Activated naive CD8-positive, alpha-beta T cell treated with anti-CD3 and anti-CD28 coated beads, Interleukin-2, amount 10 ng/mL, durations not matched to agents 7 days and 5 days (primary cell): ENCODE measurements around the gene MT3. TPM values are rescaled to one million over a fixed set of nuclear protein-coding genes. Genes with fewer than 3 reads are reported as not detected.

Source experiments
- total RNA-seq, 2 experiments: library from RNA; stranded (reverse); gene quantifications; one replicate each; pipeline ENCODE4 v1.2.3, GENCODE V29; 2021

MT3 gene
- total RNA-seq, 2 experiments from 2014 or later = 15.5 to 16.3 TPM

Other genes with a start within 250 kb of the MT3 start
- gene AMFR, start 164.0 kb upstream of the MT3 start, total RNA-seq = 10 to 100 TPM; 50.0 to 55.5 TPM
- gene NUDT21, start 138.2 kb upstream of the MT3 start, total RNA-seq = 100 to 1,000 TPM; 200 to 204 TPM
- 10 to 100 TPM; 39.3 to 39.6 TPM for gene OGFOD1, start 138.0 kb upstream of the MT3 start, total RNA-seq
- 10 to 100 TPM; 38.2 to 41.5 TPM for gene BBS2, start 69.5 kb upstream of the MT3 start, total RNA-seq
- gene MT4, start 24.5 kb upstream of the MT3 start, total RNA-seq = not detected
- 100 to 1,000 TPM; 115 to 135 TPM for gene MT2A, start 19.1 kb downstream of the MT3 start, total RNA-seq
- 10 to 100 TPM; 32.6 to 36.4 TPM for gene MT1E, start 36.3 kb downstream of the MT3 start, total RNA-seq
- not detected for gene MT1M, start 43.1 kb downstream of the MT3 start, total RNA-seq
- gene MT1A, start 49.1 kb downstream of the MT3 start, total RNA-seq = not detected
- not detected for gene MT1B, start 62.4 kb downstream of the MT3 start, total RNA-seq
- gene MT1F, start 68.4 kb downstream of the MT3 start, total RNA-seq = 10 to 100 TPM; 24.1 to 27.8 TPM
- 1 to 10 TPM; 4.0 to 5.0 TPM for gene MT1G, start 78.5 kb downstream of the MT3 start, total RNA-seq
- not detected for gene MT1H, start 80.3 kb downstream of the MT3 start, total RNA-seq
- 10 to 100 TPM; 35.0 to 35.4 TPM for gene MT1X, start 92.9 kb downstream of the MT3 start, total RNA-seq
- gene NUP93, start 140.6 kb downstream of the MT3 start, total RNA-seq = 10 to 100 TPM; 89.5 to 92.5 TPM